HL-60 (cell line): ENCODE data around the gene DNAI2.

Source experiments
- DNase-seq, 2 experiments: peaks; one replicate each; pipeline ENCODE4 v3.0.0-alpha.2; 2010 to 2020; ENCODE audit warnings: low read depth in 1 of 2, low spot score in 1 of 2
- H3K27ac ChIP-seq: fragments of 250-450 bp; sonication (Bioruptor Pico); replicated peaks from 2 replicates; pipeline ENCODE4 v1.5.1; 2020; ENCODE audit warnings: mild to moderate bottlenecking, moderate library complexity
- H3K27me3 ChIP-seq: fragments of 250-450 bp; sonication (Bioruptor Pico); 2 replicates; pipeline ENCODE4 v1.5.1; 2021; ENCODE audit warnings: mild to moderate bottlenecking, moderate library complexity; ENCODE audit not compliant: insufficient read depth, poor library complexity, severe bottlenecking
- H3K4me3 ChIP-seq: replicated peaks from 2 replicates; pipeline ENCODE4 v1.5.1; 2011; ENCODE audit warnings: mild to moderate bottlenecking, control low read depth, low read length; ENCODE audit not compliant: insufficient read depth
- GABPA ChIP-seq: IDR thresholded peaks from 2 replicates; pipeline ENCODE4 v1.6.1; 2012; ENCODE audit warnings: low read depth
- POLR2AphosphoS5 ChIP-seq: IDR thresholded peaks from 2 replicates; pipeline ENCODE4 v1.6.1; 2012; ENCODE audit warnings: low read depth
- REST ChIP-seq: IDR thresholded peaks from 2 replicates; pipeline ENCODE4 v1.6.1; 2012; ENCODE audit warnings: low read depth; ENCODE audit not compliant: insufficient replicate concordance
- SPI1 ChIP-seq: IDR thresholded peaks from 2 replicates; pipeline ENCODE4 v1.6.1; 2012; ENCODE audit warnings: low read depth, mild to moderate bottlenecking, borderline replicate concordance
- TF ChIP-seq, protein P1 (sequence below): IDR thresholded peaks from one replicate; pipeline ENCODE4 v1.5.1; 2011; ENCODE audit warnings: low read length, control low read depth, inconsistent platforms; ENCODE audit not compliant: insufficient read depth

DNAI2 gene

GRCh38 chr17:74283371-74283673 is 9.3 kb downstream of the DNAI2 start:
- DNase-seq: no peak
- Histone ChIP-seq H3K4me3 (no peak overlapping the region), H3K27ac (no peak overlapping the region), H3K27me3 (peaks cover 2% of the 10 kb centered on the region)
- TF ChIP-seq, protein P1, sequence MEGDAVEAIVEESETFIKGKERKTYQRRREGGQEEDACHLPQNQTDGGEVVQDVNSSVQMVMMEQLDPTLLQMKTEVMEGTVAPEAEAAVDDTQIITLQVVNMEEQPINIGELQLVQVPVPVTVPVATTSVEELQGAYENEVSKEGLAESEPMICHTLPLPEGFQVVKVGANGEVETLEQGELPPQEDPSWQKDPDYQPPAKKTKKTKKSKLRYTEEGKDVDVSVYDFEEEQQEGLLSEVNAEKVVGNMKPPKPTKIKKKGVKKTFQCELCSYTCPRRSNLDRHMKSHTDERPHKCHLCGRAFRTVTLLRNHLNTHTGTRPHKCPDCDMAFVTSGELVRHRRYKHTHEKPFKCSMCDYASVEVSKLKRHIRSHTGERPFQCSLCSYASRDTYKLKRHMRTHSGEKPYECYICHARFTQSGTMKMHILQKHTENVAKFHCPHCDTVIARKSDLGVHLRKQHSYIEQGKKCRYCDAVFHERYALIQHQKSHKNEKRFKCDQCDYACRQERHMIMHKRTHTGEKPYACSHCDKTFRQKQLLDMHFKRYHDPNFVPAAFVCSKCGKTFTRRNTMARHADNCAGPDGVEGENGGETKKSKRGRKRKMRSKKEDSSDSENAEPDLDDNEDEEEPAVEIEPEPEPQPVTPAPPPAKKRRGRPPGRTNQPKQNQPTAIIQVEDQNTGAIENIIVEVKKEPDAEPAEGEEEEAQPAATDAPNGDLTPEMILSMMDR: no peak
- TF ChIP-seq SPI1: no peak
- TF ChIP-seq GABPA: no peak

- no peak for TF ChIP-seq REST
- no peak for TF ChIP-seq SPI1
- TF ChIP-seq POLR2AphosphoS5: no peak
- TF ChIP-seq, protein P1: no peak
- no peak for TF ChIP-seq GABPA
- peaks cover 2% of the 10 kb centered on the region for H3K27me3 ChIP-seq
- no peak overlapping the region for H3K4me3 ChIP-seq
- no peak overlapping the region for H3K27ac ChIP-seq
- no peak for DNase-seq
These were observed 13.1 kb downstream of the DNAI2 start for GRCh38 chr17:74287031-74287602.

DNA sequence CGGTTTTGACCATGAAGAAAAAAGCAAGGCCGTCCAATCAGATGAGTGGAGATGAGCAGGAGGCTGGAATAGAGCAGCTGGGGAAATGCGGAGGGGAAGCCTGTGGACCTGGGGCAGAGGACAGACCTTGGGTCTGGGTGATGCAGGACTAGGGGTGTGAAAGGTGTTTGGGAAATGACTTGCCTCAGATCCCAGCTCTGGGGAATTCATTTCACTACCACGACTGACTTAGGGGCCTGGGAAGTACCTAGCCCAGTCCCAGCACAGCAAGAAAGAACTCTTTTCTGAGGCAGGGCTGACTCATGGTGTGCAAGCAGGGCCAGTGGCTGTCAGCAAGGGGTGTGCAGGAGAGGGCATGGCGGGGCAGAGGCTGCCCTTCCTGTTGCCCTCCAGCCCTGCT is 14.8 kb downstream of the DNAI2 start:
- TF ChIP-seq POLR2AphosphoS5 (no peak), GABPA (no peak), SPI1 (no peak), REST (no peak)
- TF ChIP-seq, protein P1: no peak
- Histone ChIP-seq H3K4me3 (no peak overlapping the region), H3K27ac (no peak overlapping the region), H3K27me3 (peaks cover 2% of the 10 kb centered on the region)
- no peak for DNase-seq

DNA sequence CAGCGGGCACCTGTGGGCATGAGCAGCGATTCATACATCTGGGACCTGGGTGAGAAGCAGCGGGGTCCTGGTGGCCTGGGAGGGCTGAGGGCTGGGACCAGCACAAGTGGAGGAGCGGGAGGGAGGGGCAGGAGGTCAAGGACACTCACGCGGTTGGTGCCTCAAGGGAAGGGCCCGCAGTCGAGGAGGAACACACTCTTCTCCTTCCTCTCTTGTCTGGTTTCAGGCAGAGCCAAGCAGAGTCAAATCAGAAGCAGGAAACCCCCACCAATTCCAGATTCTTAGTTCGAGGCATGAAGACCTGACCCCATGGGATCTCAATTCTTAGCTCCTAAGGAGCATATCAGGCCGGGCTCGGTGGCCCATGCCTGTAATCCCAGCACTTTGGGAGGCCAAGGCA is 15.7 kb downstream of the DNAI2 start:
- no peak for DNase-seq
- Histone ChIP-seq H3K27me3 (peaks cover 2% of the 10 kb centered on the region), H3K27ac (no peak overlapping the region), H3K4me3 (no peak overlapping the region)
- TF ChIP-seq SPI1 (no peak), POLR2AphosphoS5 (no peak), GABPA (no peak), REST (no peak)
- TF ChIP-seq, protein P1: no peak
